Kidney (tissue), 14 donors: Measurements from ENCODE around the gene TTC16. TPM values are rescaled to one million over a fixed set of nuclear protein-coding genes. Genes with fewer than 3 reads are reported as not detected.
A peak's percentile ranks its signal among the peaks of the same experiment; 100 is the strongest.

Experiments
- DNase-seq, 5 donors: peaks; one replicate each; pipeline ENCODE4 v3.0.0-alpha.2; 2013 to 2020
- FAIRE-seq: peaks from 2 replicates; lab custom pipeline; 2012; peaks lifted over from hg19 to GRCh38; lab: Jason Lieb, UNC
- H3K27ac ChIP-seq, 2 donors: one replicate each; pipeline ENCODE4 v1.7.0; 2013; ENCODE audit warnings: low read depth in 2 of 2, low read length in 2 of 2, inconsistent platforms in 1 of 2
- H3K27me3 ChIP-seq: one replicate; pipeline ENCODE4 v1.7.1; 2013; ENCODE audit warnings: low read length, inconsistent platforms; ENCODE audit not compliant: control insufficient read depth, insufficient read depth
- H3K36me3 ChIP-seq, 3 donors: one replicate each; pipeline versions ENCODE4 v1.7.0 to v1.7.1; 2013; ENCODE audit warnings: low read length in 3 of 3, control low read depth in 1 of 3, inconsistent platforms in 1 of 3; ENCODE audit not compliant: insufficient read depth in 3 of 3, control insufficient read depth in 2 of 3
- H3K4me1 ChIP-seq, 3 donors: one replicate each; pipeline versions ENCODE4 v1.7.0 to v1.7.1; 2013; ENCODE audit warnings: low read length in 3 of 3, inconsistent platforms in 1 of 3, low read depth in 1 of 3; ENCODE audit not compliant: control insufficient read depth in 2 of 3, insufficient read depth in 2 of 3
- H3K4me3 ChIP-seq, 3 donors: one replicate each; pipeline versions ENCODE4 v1.7.0 to v1.8.1; 2013; ENCODE audit warnings: low read length in 3 of 3, control low read depth in 1 of 3, inconsistent platforms in 1 of 3
- H3K9ac ChIP-seq, 3 donors: one replicate each; pipeline versions ENCODE4 v1.7.0 to v1.7.1; 2013; ENCODE audit warnings: low read length in 3 of 3, control low read depth in 1 of 3, inconsistent platforms in 1 of 3
- H3K9me3 ChIP-seq, 3 donors: one replicate each; pipeline versions ENCODE4 v1.7.0 to v1.7.1; 2013; ENCODE audit warnings: low read length in 3 of 3, control low read depth in 1 of 3, inconsistent platforms in 1 of 3; ENCODE audit not compliant: control insufficient read depth in 2 of 3, insufficient read depth in 1 of 3
- intact Hi-C: fragments of 100-400 bp; cut with DNase I; formaldehyde crosslinking; loops from one replicate; pipeline ENCODE4 v1.11.1; 2022
- polyA plus RNA-seq: library from polyadenylated mRNA; stranded (reverse); fragments of 350-450 nt; fragmentation: Illumina TruSeq; extraction: RNeasy Lipid Tissue Mini Kit (QIAGEN cat#74804); gene quantifications from one replicate; pipeline ENCODE4 v1.2.3, GENCODE V29; 2014; ENCODE audit warnings: low read depth, low replicate concordance; ENCODE audit not compliant: insufficient read depth
- total RNA-seq: library from RNA; stranded (reverse); fragmentation: NEBNext Ultra II Directional; extraction: Animal tissue kit (Norgen Biotek cat#: 25700); gene quantifications from one replicate; pipeline ENCODE4 v1.2.1, GENCODE V29; 2021
- TF ChIP-seq, protein P1 (sequence below): IDR thresholded peaks from 3 replicates; pipeline ENCODE4 v1.5.1; 2012; ENCODE audit warnings: mild to moderate bottlenecking, moderate library complexity, borderline replicate concordance; ENCODE audit not compliant: insufficient read depth; ENCODE audit errors: extremely low read depth
- donor health status: control.
- donor health status: control.
- donor health status: control.
- donor health status: control.
- donor health status: control.
- donor health status: DM: yes; HTN: yes; CAD: no.
- donor health status: Normal renal cell carcinoma (clear cell type).

TTC16 gene
- total and polyA plus RNA-seq, 2 donors from 2014 or later, result 0.32 to 0.72 TPM

DNA sequence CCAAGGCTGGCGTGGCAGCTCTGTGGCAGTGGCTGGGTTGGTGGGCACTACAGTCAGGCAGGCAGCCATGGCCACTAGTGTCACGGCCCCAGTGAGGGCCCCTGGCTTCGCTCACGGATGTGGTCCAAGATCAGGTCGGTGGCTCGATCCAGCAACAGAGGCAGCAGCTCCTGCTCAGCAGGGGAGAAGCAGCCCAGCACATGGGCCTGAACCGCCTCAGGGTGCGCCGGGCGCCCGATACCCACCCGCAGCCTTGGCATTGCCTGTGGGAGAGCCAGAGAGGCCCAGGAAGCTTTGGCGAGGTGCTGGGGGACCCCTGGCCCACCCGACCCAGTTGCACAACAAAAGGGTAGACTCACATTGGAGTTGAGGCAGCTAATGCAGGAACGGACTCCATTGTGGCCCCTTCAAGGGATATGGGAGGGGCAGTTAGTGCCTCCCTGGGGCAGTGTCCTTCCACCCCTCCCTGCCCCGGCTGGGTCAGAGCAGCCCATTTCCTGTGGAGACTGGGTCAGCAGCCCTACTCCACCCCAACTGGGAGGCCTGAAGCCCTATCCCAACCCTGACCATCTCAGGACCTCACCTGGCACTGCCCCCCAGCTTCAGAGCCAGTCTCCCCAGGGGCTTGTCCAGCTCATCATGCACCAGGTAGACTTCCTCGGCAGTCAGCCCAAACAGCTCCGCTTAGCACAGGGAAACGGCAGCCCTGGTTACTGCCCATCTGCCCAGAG lies 1.7 kb upstream of the TTC16 start:
- H3K27ac ChIP-seq, result no peak overlapping the region
- H3K27me3 ChIP-seq, result no peaks in the 10 kb centered on the region
- TF ChIP-seq, protein P1, sequence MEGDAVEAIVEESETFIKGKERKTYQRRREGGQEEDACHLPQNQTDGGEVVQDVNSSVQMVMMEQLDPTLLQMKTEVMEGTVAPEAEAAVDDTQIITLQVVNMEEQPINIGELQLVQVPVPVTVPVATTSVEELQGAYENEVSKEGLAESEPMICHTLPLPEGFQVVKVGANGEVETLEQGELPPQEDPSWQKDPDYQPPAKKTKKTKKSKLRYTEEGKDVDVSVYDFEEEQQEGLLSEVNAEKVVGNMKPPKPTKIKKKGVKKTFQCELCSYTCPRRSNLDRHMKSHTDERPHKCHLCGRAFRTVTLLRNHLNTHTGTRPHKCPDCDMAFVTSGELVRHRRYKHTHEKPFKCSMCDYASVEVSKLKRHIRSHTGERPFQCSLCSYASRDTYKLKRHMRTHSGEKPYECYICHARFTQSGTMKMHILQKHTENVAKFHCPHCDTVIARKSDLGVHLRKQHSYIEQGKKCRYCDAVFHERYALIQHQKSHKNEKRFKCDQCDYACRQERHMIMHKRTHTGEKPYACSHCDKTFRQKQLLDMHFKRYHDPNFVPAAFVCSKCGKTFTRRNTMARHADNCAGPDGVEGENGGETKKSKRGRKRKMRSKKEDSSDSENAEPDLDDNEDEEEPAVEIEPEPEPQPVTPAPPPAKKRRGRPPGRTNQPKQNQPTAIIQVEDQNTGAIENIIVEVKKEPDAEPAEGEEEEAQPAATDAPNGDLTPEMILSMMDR, result no peak
- peaks cover 0 to 12% (median 3%) of the 10 kb centered on the region in 3 donors for H3K4me1 ChIP-seq
- no peak overlapping the region for H3K9ac ChIP-seq
- H3K4me3 ChIP-seq, result peak overlapping the region in 1 of 3 donors; percentile 25
- H3K36me3 ChIP-seq, result no peaks in the 10 kb centered on the region
- intact Hi-C loops, result no loop called here
- FAIRE-seq (no peak), DNase-seq (peak in 1 of 5 donors; percentile 58)
- no peaks in the 10 kb centered on the region for H3K9me3 ChIP-seq

DNA sequence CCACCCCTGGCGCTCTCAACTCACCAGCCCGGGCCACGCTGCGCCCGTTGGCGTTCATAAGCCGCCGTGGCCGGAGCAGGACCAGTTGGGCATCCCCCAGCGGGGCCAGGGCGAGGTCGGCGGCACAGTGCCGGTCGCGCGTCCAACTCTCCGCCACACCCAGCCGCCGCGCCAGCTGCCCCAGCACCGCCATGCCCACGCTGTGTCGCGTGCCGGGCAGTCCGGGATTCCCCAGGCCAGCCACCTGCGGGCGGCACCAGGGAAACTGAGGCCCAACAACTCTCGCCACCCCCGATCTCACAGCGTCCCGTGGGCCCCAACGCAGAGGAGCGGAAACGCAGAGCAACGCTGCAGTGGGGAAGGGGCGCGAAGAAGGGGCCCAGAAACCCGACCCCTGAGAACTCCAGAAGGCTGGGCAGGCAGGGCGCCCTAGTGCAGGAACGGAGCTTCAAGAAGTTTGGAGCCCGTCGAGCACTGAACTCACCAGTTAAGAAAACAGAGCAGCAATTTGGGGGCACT lies 869 bp upstream of the TTC16 start:
- no peak for FAIRE-seq
- Histone ChIP-seq H3K27ac (peak overlapping the region in 1 of 2 donors; percentile 77), H3K4me1 (peaks cover 0 to 12% (median 3%) of the 10 kb centered on the region in 3 donors), H3K4me3 (peak overlapping the region; percentile 62 to 91 (median 91)), H3K9me3 (no peaks in the 10 kb centered on the region), H3K9ac (peak overlapping the region; percentile 42 to 73 (median 71)), H3K36me3 (no peaks in the 10 kb centered on the region), H3K27me3 (no peaks in the 10 kb centered on the region)
- DNase-seq, result peak in 1 of 5 donors; percentile 85
- TF ChIP-seq, protein P1, result no peak
- intact Hi-C loops, result no loop called here

DNA sequence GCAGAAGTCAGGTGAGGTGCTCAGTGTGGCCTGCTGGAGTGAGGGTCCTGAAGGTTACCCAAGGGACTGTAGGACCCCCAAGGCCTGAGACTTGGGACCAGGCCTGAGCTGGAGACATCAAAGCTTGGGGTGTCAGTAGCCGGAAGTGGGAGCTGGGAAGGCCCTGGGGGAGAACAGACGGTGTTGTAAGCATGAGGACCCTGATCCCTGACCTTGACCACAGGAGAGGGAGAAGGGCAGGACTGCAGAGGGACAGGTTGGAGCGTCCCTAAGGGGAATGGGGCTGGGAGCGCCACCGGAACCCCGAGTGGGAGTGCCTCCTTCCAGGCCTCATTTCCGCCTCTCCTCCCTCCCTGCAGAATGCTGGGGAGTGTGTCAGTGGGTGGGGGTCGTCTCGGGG lies 533 bp downstream of the TTC16 start:
- TF ChIP-seq, protein P1, result no peak
- no peaks in the 10 kb centered on the region for H3K9me3 ChIP-seq
- DNase-seq (peak in 1 of 5 donors; percentile 53), FAIRE-seq (no peak)
- peaks cover 0 to 12% (median 3%) of the 10 kb centered on the region in 3 donors for H3K4me1 ChIP-seq
- no peaks in the 10 kb centered on the region for H3K27me3 ChIP-seq
- peak overlapping the region in 2 of 3 donors; percentile 91 to 94 for H3K4me3 ChIP-seq
- H3K27ac ChIP-seq, result peak overlapping the region; percentile 77 to 91
- intact Hi-C loops, result no loop called here
- peak overlapping the region in 1 of 3 donors; percentile 71 for H3K9ac ChIP-seq
- no peaks in the 10 kb centered on the region for H3K36me3 ChIP-seq
